NCI-H2196 (cell line): ENCODE measurements around the gene NELL1.

Experiments
- DNase-seq: peaks from one replicate; lab custom pipeline; 2025; ENCODE audit not compliant: unreplicated experiment; lab: John Stamatoyannopoulos, UW

NELL1 gene

GRCh38 chr11:20864628-20865027 is 195.2 kb downstream of the NELL1 start:
- DNase-seq = no peak

DNA sequence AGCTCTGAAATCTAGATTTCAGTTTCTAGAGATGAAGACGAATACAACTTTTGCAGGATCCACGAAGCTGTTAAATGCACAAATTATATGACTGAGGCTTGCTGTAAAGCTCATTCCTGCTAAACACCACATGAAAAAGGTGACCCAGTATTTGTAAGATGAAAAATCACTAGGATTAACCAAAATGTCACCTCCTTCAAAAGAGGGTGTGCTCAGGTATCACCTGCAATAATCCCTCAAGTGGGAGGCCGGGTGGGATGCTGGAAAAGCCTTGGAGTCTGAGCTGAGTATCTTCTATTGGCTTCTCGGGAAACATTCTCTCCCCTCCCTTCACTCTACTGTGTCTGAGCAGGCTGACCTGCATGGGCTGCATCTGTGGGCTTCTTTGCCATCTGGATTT is 195.8 kb downstream of the NELL1 start:
- DNase-seq = no peak

DNA sequence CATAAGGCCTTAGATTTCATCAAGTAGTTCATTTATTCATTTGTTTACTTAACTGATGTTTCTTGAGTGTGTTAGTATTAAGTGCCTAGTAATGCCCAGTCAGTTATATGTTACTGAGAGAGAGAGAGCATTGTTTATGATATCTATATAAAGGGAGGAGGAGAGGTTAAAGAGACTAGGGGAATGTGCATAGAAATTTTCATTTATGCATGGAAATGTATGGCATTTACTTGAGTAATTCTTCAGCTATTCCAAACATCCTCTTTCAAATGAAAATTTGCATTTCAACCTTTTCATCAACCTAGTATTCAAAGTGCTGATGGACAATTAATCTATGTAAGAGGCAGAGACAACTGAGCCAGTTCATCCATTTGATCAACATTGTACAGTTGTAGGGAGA is 199.7 kb downstream of the NELL1 start:
- no peak for DNase-seq

- peak; percentile 76 for DNase-seq
Observed at GRCh38 chr11:20873054-20873453, 203.7 kb downstream of the NELL1 start.

- no peak for DNase-seq
Observed at GRCh38 chr11:20874358-20874757, 205.0 kb downstream of the NELL1 start.

GRCh38 chr11:20875889-20876288 is 206.5 kb downstream of the NELL1 start:
- no peak for DNase-seq

- no peak for DNase-seq
Observed at GRCh38 chr11:20876738-20877137, 207.4 kb downstream of the NELL1 start.

DNA sequence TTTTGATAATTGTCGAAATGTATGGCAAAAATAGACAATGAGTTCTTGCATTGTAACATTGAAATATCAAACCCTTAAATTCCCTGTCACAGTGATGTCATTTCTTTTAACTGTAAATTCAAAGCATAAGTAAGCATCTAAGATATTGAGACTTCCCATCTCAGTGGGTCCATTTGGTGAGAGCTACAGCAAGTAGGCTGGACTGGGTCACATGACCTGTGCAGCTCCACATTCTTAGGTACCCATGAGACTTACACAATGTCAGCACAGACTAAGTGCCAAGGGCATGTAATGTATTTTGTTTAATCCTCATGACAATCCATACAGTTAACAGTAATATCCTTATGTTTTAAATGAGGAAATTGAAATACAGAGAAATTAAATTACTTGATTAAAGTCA is 210.7 kb downstream of the NELL1 start:
- no peak for DNase-seq

DNA sequence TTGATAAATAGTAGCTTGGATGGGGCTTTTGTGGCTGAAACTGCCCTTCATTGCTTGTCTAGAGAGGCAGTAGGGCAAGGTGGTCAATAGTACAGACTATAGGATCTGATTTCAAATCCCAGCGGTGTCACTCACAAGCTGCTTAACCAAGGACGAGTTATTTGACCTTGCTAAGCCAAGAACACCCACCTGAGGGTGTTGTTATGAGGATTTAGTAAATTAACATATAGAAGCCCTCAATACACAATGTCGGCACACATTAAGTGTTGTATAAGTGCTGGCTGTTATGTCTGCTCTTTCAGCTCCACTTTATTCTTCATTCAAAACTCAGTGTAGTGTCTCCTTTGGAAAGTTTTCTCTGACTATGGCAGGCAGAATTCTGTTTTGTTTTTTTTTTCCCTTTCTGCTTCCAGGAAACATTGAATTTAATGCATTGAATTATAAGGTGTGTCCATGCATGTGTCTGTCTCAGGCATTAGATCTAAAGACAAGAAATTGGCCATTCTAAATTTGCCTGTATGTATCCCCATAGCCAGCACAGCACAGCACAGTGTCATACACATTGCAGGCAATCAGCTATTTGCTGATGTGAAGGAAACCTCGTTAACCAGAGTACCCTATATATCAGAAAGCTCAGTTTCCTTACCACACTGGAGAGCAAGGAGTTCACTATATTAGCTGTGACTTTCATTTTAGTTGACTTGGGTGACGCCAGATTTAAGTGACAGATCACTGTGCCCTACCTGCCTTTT is 212.1 kb downstream of the NELL1 start:
- no peak for DNase-seq

- no peak for DNase-seq
Observed at GRCh38 chr11:20887137-20887536, 217.8 kb downstream of the NELL1 start.

GRCh38 chr11:20894296-20894695 is 224.9 kb downstream of the NELL1 start:
- DNase-seq = no peak

DNA sequence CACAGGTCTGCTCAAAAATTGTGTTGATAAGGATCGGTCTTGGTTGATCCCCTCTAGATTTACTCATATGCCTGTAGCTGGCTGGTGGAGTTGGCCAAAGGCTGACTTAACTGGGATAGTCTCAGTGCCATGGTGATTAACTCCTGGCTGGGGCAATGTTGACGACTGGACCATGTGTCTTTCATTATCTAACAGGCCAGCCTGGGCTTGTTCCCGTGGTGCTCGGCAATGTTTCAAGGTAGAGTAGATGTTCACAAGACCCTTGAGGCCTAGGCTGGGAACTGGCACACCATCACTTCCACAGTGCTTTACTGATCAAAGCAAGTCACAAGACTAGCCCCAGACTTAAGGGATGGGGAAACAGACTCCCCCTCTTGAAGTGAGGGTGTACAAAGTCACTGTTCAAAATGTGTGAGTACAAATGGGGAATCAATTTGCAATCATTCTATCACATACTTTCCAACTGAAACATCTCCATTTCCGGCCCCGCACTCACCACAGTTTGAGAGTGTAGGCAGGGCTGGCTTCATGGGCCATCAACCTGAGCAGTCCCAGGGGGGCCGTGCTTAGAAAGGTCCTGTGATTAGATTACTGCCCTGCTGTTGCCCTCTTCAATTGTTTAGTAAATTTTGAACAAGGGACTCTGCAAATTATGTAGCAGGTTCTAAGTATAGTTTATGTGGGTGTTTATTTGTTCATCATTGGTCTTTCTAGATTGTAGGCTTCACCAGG is 240.8 kb downstream of the NELL1 start:
- DNase-seq = no peak

- no peak for DNase-seq
Observed at GRCh38 chr11:20910733-20911132, 241.3 kb downstream of the NELL1 start.

DNA sequence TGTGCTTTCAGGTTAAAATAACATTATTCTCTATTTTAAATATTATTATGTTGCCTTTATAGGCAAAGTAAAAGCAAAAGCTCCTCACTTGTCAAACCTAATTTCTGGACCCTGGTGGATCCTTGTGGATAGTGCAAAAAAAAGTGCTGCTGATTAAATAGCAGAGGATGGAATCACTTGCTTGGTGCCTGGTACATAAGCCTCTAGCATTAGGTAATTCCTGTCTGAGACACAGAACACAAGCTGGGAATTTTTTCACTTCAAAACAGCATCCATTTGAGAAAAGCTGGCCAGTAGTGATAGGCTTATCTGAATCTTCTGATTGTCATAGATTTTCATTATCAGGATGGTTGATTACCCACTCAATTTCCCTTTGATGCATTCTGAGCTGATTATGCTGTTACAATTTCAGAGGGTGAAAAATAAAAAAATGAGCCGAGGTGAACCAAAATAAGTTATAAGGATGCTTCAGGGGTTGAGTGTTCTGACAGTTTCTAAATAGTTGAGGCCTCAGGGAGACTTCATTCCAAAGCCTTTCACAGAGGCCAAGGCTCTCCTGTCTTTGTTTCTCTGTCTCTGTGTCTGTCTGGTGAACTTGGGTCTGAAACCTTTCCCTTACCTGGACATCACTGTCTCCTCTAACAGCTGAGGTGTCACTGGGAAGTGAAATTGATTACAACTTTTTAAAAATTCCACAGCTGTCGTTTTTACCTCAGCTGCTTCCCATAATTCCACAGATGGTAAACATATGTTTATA is 242.9 kb downstream of the NELL1 start:
- no peak for DNase-seq

- DNase-seq = no peak
Observed at GRCh38 chr11:20912922-20913512, 243.6 kb downstream of the NELL1 start.

DNA sequence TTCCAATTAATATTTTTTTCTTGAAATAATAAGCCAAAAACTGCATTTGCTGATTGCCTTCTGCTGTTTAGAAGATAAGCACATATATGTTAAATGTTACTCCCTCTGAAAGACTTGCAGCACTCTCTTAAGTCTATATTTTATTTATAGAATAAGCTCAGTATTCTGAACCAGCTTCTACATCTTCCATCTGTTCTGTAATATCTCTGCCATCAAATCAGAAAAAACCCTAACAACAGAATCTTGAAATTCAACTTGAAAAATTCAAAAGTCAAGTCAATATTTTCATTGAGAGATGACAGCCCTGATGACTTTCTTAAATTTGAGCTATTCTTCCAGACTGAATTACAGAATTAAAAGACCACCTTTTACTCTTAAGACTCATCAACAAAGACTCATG is 247.9 kb downstream of the NELL1 start:
- DNase-seq = no peak

- DNase-seq = peak; percentile 5
Observed at GRCh38 chr11:20926799-20927540, 257.6 kb downstream of the NELL1 start.

GRCh38 chr11:20931029-20931428 is 261.6 kb downstream of the NELL1 start:
- no peak for DNase-seq

DNA sequence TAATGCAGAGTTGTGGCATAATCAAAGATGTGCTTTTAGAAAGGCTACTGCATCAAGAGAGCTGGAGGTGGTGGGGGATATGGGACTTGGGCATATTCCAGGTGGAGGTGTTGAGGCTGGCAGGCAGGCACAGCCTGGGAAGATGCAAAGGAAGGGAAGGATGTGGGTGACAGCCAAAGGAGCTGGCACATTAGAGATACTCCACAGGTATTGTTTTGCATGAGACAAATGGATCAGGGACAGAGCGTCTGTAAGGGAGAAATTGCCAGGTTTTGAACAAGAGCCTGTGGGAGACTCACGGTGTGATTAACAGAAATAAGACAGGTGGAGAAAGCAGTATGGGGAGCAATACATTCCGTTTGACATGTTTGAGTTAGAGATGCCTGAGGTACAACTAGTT is 263.7 kb downstream of the NELL1 start:
- no peak for DNase-seq

GRCh38 chr11:20933958-20934357 is 264.6 kb downstream of the NELL1 start:
- no peak for DNase-seq

GRCh38 chr11:20934516-20934915 is 265.1 kb downstream of the NELL1 start:
- no peak for DNase-seq
